HepG2 (cell line): ENCODE results near the gene PKP3. TPM values are rescaled to one million over a fixed set of nuclear protein-coding genes. Genes with fewer than 3 reads are reported as not detected.

Experiments used
- ATF3 ChIP-seq: sonication (generic); formaldehyde crosslinking; IDR thresholded peaks from 2 replicates; pipeline ENCODE4 v1.4.0; 2020; ENCODE audit warnings: missing genetic modification reagents
- E2F1 ChIP-seq: sonication (generic); formaldehyde crosslinking; IDR thresholded peaks from 2 replicates; pipeline ENCODE4 v1.5.0; 2020; ENCODE audit warnings: missing genetic modification reagents
- GRHL1 ChIP-seq: sonication (generic); formaldehyde crosslinking; conservative IDR thresholded peaks from 2 replicates; pipeline ENCODE4 v1.8.0; 2022; ENCODE audit warnings: missing genetic modification reagents
- HES4 ChIP-seq: sonication (generic); formaldehyde crosslinking; IDR thresholded peaks from 2 replicates; pipeline ENCODE4 v1.9.0; 2021; ENCODE audit warnings: mild to moderate bottlenecking, missing genetic modification reagents, borderline replicate concordance
- HNF4G ChIP-seq, 2 experiments: sonication (generic) in 1 of 2; formaldehyde crosslinking in 1 of 2; IDR thresholded peaks; 2 replicates each; pipeline versions ENCODE4 v1.4.0 to v1.6.1; 2011 to 2020; ENCODE audit warnings: borderline replicate concordance in 2 of 2, low read depth in 2 of 2, mild to moderate bottlenecking in 2 of 2, low read length in 1 of 2, missing genetic modification reagents in 1 of 2, moderate library complexity in 1 of 2
- HOMEZ ChIP-seq: IDR thresholded peaks from 2 replicates; pipeline ENCODE4 v1.6.1; 2016; ENCODE audit warnings: low read depth
- HOXA9 ChIP-seq: sonication (generic); formaldehyde crosslinking; IDR thresholded peaks from 2 replicates; pipeline ENCODE4 v1.8.1; 2022; ENCODE audit warnings: missing genetic modification reagents, mild to moderate bottlenecking, moderate library complexity, borderline replicate concordance
- MYNN ChIP-seq: sonication (generic); formaldehyde crosslinking; IDR thresholded peaks from 2 replicates; pipeline ENCODE4 v1.4.0; 2020; ENCODE audit warnings: mild to moderate bottlenecking, low read depth, missing genetic modification reagents
- PCBP1 ChIP-seq: fragments of 200-400 bp; formaldehyde crosslinking; IDR thresholded peaks from 2 replicates; pipeline ENCODE4 v1.6.1; 2017; ENCODE audit warnings: mild to moderate bottlenecking, low read depth, low read length, borderline replicate concordance
- SIN3A ChIP-seq: IDR thresholded peaks from 2 replicates; pipeline ENCODE4 v1.6.1; 2011; ENCODE audit warnings: low read depth, mild to moderate bottlenecking, control low read depth, low read length, borderline replicate concordance
- SUZ12 ChIP-seq: fragments of 150-350 bp; IDR thresholded peaks from 2 replicates; pipeline ENCODE4 v1.6.1; 2014; ENCODE audit warnings: low read depth, low read length
- ZNF30 ChIP-seq: sonication (generic); formaldehyde crosslinking; IDR thresholded peaks from 2 replicates; pipeline ENCODE4 v1.5.0; 2020; ENCODE audit warnings: mild to moderate bottlenecking, missing genetic modification reagents
- ZNF414 ChIP-seq: sonication (generic); formaldehyde crosslinking; IDR thresholded peaks from 2 replicates; pipeline ENCODE4 v1.5.0; 2020; ENCODE audit warnings: missing genetic modification reagents
- ZNF484 ChIP-seq: sonication (generic); formaldehyde crosslinking; IDR thresholded peaks from 2 replicates; pipeline ENCODE4 v1.5.1; 2020; ENCODE audit warnings: mild to moderate bottlenecking, low read depth, missing genetic modification reagents, borderline replicate concordance
- ZNF646 ChIP-seq: sonication (generic); formaldehyde crosslinking; IDR thresholded peaks from 2 replicates; pipeline ENCODE4 v1.9.0; 2021; ENCODE audit warnings: mild to moderate bottlenecking, missing genetic modification reagents
- polyA plus RNA-seq, 8 experiments: library from polyadenylated mRNA; depleted of rRNA in 3 of 8; stranded (reverse) in 7 of 8; unstranded in 1 of 8; fragments of >200 nt; fragmentation: Illumina TruSeq in 4 of 8; extraction: Trizol in 4 of 8; gene quantifications; 2 replicates each; pipeline versions ENCODE4 v1.2.1 to v1.2.3, GENCODE V29; 2011 to 2016; ENCODE audit warnings: low read depth in 4 of 8, missing spikeins in 1 of 8, mixed read lengths in 1 of 8; ENCODE audit not compliant: insufficient read depth in 1 of 8
- total RNA-seq, 5 experiments: library from RNA; depleted of rRNA; stranded (reverse); fragments of >200 nt; fragmentation: Illumina TruSeq; extraction: Trizol; gene quantifications; 2 replicates each; pipeline ENCODE4 v1.2.3, GENCODE V29; 2016; ENCODE audit warnings: low read depth in 1 of 5

The PKP3 gene
- total and polyA plus RNA-seq, 2 of the 13 experiments (the other 11 are each of a cell fraction or from before 2014, with no cell fraction given): 18.0 to 28.7 TPM

GRCh38 chr11:394034-394857 is at the start of gene PKP3 (continued):
- TF ChIP-seq HNF4G (IDR thresholded peaks at IDR 0.05; ENCODE audit: borderline replicate concordance, low read depth, low read length) (no peak), HNF4G (CRISPR knock-in tag; IDR thresholded peaks at IDR 0.05; ENCODE audit: borderline replicate concordance, low read depth) (no peak; the same call in 1 of the 2 replicates), ATF3 (CRISPR knock-in tag) (no peak; the same call in 1 of the 2 replicates), PCBP1 (no peak; the same call in 1 of the 2 replicates), SUZ12 (no peak), HOXA9 (no peak), E2F1 (CRISPR knock-in tag) (no peak), HOMEZ (CRISPR knock-in tag) (no peak), ZNF414 (CRISPR knock-in tag) (no peak), MYNN (CRISPR knock-in tag) (no peak), ZNF484 (CRISPR knock-in tag) (no peak), GRHL1 (CRISPR knock-in tag) (no peak), ZNF646 (CRISPR knock-in tag) (no peak), ZNF30 (CRISPR knock-in tag) (no peak), SIN3A (0 out of 2 replicates have a peak, but pooled peaks have one; percentile 20), HES4 (peak; percentile 76; the same call in 1 of the 2 replicates)
